Measurements from ENCODE around the gene IFT80. TPM values are rescaled to one million over a fixed set of nuclear protein-coding genes. Genes with fewer than 3 reads are reported as not detected.
A peak's percentile ranks its signal among the peaks of the same experiment; 100 is the strongest.
"Not testable (repeated sequence)": the region's sequence is repeated elsewhere in the genome, so short reads cannot be mapped to it uniquely, and the experiment has no call there.

IFT80 gene
- total RNA-seq, 1 donor from 2014 or later, result 120 TPM

DNA sequence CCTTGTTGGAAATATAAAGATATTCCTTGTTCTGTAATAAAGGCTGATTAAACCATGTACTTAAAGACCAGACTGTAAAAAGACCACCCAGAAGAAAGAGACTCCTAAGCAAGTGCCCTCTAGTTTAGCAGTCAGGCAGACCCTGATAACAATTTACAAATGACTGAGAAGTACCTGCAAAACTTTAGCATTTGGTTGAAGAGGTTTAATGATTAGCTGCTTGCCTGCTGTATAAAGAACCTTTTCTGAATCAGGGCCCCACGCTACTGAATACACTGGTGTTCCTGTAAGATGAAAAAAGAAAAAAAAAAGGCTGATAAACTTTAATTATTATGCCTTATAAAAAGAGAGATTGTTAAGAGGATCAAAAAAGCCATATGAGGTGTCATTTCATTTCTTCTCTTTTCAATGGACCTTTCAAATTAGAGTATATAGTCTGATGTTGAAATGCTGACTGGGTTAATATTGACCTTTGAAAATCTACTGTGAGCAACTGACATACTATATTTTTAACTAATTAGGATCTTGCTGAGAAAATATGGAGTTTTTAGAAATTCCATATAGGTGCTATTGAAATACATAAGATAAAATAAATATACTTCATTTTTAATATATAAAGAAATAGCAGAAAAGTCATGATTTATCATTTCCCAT lies 33.0 kb downstream of the IFT80 start:
- no peak for DNase-seq (ENCODE audit: low spot score)

- DNase-seq (ENCODE audit: low spot score), result not testable (repeated sequence)
Observed at GRCh38 chr3:160362896-160363295, 36.1 kb downstream of the IFT80 start.

DNA sequence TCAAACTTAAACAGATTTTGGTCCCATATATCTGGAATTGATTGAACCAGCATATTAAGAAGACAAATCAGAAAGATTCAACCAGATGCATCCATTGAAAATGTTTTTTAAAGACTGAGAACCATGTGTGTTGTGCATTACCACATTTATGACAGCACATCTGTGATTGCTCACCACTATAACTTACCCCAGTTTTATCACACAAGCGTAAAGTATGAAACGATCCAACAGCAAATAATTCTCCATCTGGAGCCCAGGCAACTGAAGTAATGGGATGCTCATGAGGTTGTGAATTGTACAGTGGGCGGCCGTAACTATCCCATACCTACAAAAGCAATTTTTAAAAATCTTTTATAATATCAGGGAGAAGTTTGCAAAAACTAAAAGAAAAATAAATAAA lies 43.2 kb downstream of the IFT80 start:
- DNase-seq (ENCODE audit: low spot score), result no peak

DNA sequence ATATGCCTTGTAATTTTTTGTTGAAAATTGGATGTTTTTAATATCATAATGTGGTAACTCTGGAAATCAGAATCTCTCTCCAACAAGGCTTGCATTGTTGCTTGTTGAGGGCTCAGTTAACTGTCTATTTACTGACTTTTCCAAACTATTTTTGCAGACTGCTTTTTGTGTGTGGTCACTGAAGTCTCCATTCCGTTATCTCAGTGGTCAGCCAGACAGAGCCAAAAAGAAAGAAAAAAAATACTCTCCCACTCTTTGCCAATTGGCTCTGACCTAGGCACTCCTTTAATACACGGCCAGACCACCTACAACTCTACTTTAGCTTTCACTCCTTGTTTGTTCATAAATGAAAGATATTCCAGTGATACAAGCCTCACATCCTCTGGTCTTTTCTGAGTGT lies 52.5 kb downstream of the IFT80 start:
- no peak for DNase-seq (ENCODE audit: low spot score)

DNA sequence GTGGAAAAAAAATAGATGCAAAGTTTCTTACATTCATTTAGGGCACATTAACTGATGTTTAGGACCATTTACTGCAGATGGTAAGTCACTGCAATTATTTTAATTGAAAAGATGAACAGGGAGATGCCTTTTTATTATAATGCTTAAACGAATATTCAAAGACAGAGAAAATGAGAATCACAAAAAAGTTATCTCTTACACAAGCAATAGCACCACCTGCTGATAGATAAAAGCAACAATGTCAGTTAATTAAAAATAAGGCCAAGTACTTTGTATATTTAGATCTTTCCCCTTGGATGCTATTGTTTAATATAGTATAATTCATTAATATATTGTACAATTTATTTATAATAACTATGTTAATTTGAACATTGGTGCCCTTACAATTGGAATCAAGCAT lies 55.9 kb downstream of the IFT80 start:
- DNase-seq (ENCODE audit: low spot score), result peak; percentile 9

GRCh38 chr3:160340351-160340750 lies 58.7 kb downstream of the IFT80 start:
- DNase-seq (ENCODE audit: low spot score), result no peak

DNA sequence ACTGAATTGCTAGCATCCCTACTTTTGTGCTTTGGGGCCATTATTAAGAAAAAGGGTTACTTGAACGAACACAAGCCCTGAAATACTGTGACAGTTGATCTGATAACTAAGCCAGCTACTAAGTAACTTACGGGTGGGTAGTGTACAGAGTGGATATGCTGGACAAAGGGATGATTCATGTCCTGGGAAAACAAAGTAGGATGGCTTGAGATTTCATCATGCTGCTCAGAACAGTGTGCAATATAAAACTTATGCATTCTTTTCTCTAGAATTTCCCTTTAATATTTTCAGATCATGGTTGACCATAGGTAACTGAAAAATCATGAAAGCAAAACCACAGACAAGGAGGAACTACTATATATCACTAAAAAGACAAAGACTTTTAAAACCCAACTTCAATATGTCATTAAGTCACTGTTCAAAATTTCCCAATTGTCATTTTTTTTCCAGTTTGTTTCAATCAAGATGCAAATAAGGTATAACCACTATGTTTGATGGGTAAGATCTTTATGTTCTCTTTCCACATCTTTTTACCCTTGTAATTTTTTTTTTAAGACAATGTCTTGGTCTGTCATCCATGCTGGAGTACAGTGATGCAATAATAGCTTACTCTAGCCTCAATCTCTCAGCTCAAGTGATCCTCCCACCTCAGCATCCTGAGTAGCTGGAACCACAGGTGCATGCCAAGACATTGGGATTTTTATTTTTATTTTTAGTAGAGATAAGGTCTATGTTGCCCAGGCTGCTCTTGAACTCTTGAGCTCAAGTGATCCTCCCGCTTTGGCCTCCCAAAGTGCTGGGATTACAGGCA lies 67.7 kb downstream of the IFT80 start:
- no peak for DNase-seq (ENCODE audit: low spot score)

GRCh38 chr3:160330690-160331089 lies 68.3 kb downstream of the IFT80 start:
- DNase-seq (ENCODE audit: low spot score), result no peak

DNA sequence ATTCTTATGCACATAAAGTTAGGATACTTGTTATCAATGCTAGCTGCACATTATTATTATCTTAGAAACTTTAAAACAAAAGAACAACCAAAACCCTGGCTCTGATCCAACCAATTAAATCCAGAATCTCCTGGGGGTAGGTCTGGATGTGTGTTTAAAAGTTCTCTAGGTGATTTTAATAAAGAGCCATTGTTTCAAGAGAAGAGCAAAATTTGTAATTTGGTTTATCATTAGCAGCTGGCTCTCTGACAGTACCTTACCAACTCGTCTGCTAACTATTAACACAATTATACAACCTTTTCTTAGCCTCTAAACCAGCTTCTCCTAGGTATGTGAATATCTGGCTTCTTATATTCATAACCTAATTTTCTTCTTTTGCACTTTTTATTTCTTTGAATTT lies 68.9 kb downstream of the IFT80 start:
- DNase-seq (ENCODE audit: low spot score), result no peak

- not testable (repeated sequence) for DNase-seq (ENCODE audit: low spot score)
Observed at GRCh38 chr3:160326286-160326685, 72.7 kb downstream of the IFT80 start.

DNA sequence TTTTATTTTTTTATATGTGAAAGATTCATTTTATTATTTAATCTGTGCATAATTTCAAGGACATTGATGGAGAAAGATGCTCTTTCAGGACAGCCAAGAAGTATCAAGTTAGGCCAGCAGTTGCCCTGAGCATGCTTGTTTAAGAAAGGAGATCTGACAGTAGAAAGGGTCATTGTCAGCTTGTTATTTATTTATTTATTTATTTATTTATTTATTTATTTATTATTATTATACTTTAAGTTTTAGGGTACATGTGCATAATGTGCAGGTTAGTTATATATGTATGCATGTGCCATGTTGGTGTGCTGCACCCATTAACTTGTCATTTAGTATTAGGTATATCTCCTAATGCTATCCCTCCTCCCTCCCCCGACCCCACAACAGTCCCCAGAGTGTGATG lies 77.2 kb downstream of the IFT80 start:
- not testable (repeated sequence) for DNase-seq (ENCODE audit: low spot score)

DNA sequence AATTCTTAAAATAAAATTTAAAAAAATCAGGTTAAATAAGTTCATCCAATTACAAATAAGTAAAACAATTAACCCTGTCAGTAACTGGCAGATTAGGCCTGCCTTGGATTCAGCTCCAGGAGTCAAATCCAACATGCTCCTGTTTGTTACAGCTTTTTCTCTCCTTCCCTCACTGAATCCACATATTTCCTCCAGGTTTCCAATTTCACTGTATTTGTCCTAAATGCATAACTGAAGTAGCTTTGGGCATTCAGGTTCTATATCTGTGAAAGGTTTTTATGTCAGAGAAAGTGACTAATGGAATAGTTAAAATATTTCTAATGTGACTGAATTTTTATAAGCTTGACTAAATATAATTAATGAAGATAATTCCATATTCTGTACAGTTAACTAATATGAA lies 79.7 kb downstream of the IFT80 start:
- no peak for DNase-seq (ENCODE audit: low spot score)

- no peak for DNase-seq (ENCODE audit: low spot score)
Observed at GRCh38 chr3:160314995-160315394, 84.0 kb downstream of the IFT80 start.

GRCh38 chr3:160312014-160312624 lies 86.9 kb downstream of the IFT80 start:
- no peak for DNase-seq (ENCODE audit: low spot score)

DNA sequence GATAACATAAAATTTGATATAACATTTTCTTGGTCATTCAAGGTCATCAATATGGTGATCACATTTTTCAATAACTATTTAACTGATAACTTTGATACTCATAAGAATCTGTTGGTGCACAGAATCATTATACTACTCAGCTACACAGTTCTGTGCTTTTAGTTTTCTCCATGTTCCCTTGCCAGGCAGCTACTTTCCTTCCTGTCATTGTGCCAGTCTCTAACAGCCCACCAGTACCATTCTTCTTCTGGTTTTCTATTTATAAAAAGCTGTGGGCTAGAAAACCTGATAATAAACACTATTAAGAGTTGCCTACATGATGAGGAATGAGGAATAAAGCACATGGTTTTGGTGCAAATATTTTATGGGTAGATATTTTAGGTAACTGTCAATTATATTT lies 96.2 kb downstream of the IFT80 start:
- DNase-seq (ENCODE audit: low spot score), result no peak

GRCh38 chr3:160296591-160296990 lies 102.4 kb downstream of the IFT80 start:
- no peak for DNase-seq (ENCODE audit: low spot score)

GRCh38 chr3:160291909-160292299 lies 107.1 kb downstream of the IFT80 start:
- DNase-seq (ENCODE audit: low spot score), result no peak

GRCh38 chr3:160291290-160291908 lies 107.6 kb downstream of the IFT80 start:
- DNase-seq (ENCODE audit: low spot score), result no peak

DNA sequence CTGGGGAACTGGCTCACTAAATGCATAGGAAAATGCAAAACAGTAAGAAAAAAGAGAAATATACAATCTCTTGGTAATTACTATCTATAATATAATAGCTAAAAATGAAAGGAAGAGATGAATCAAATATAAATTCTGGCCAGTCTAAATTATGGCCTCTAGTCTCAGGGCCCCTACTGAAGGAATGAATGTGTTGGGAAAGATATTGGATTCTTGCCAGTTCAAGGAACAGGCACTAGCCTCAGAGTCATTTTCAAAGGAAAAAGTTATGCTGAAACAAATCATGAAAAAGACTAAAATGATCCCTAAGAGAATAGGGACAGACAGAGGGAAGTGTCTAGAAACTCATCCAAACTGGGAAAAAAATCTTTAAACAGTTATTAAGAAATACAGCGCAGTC lies 111.4 kb downstream of the IFT80 start:
- DNase-seq (ENCODE audit: low spot score), result no peak

DNA sequence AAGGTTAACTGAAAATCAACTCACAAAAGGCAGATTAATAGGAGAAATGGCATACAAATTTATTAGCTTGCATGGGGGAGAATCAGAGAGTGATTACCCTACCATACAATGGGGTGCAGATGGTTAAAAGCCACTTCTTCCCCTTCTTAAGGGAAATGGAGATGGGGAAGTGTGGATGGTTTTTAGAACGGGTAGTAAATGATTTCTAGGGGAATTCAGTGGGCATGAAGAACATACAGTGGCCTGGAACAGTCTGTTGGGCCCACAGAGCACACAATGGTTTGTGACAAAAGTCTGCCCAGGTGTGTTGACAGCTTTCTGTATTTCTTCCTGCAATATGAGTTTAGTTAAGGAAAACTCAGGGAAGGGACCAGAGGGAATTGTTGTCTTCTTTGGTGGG lies 112.8 kb downstream of the IFT80 start:
- DNase-seq (ENCODE audit: low spot score), result no peak

DNA sequence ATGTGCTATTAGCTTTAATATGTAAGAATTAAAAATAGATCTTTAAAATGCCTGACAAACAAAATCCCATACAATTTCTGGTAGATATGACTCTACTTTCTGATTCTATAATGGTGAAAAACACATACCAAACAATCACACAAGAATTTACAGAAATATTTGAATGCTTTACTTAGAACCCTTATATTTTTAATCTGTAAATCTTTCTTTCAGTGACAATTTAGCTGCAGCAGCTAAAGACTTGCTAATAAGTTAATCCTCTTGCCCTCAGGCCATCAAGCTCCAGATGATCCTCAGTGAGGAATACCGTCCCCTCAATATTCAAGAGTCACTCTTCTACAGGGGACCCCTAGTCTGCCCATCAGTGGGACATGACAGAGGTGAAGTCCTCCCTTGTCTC lies 118.2 kb downstream of the IFT80 start:
- no peak for DNase-seq (ENCODE audit: low spot score)

DNA sequence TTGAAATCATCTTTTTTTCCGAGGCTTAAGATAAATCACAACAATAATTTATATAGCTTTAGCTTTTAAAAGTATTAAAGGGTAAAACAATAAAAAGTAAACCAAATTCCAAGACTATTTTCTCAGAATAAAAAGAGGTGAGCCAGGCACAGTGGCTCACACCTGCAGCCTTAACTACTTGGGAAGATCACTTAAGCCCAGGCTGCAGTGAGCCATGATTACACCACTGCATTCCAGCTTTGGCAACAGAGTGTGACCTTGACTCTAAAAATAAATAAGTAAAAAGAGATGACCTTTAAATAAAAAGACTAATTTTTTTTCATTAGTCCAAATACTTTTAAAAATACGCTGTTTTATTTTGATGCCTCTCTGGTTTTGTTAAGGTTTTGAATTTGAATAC lies 119.4 kb downstream of the IFT80 start:
- DNase-seq (ENCODE audit: low spot score), result no peak
